GM12878 (cell line): ENCODE results near the gene IFI6. TPM values are rescaled to one million over a fixed set of nuclear protein-coding genes. Genes with fewer than 3 reads are reported as not detected.

ENCODE experiments used
- ATF7 ChIP-seq: fragments of 450-650 bp; IDR thresholded peaks from 2 replicates; pipeline ENCODE4 v1.6.1; 2016; ENCODE audit warnings: low read depth, mild to moderate bottlenecking
- BMI1 ChIP-seq: fragments of 450-650 bp; IDR thresholded peaks from 2 replicates; pipeline ENCODE4 v1.6.1; 2016; ENCODE audit warnings: mild to moderate bottlenecking, moderate library complexity, borderline replicate concordance
- BRCA1 ChIP-seq: IDR thresholded peaks from 2 replicates; pipeline ENCODE4 v1.6.1; 2011; ENCODE audit warnings: low read depth, low read length, improper control_type of control experiment
- EED ChIP-seq: sonication (generic); IDR thresholded peaks from 2 replicates; pipeline ENCODE4 v1.6.1; 2016; ENCODE audit warnings: antibody characterized with exemption, low read depth
- HDGF ChIP-seq: fragments of 450-650 bp; IDR thresholded peaks from 2 replicates; pipeline ENCODE4 v1.6.1; 2016; ENCODE audit warnings: antibody characterized with exemption
- SMAD1 ChIP-seq: fragments of 450-650 bp; IDR thresholded peaks from 2 replicates; pipeline ENCODE4 v1.6.1; 2018; ENCODE audit warnings: mild to moderate bottlenecking, low read depth; ENCODE audit not compliant: partially characterized antibody
- YBX1 ChIP-seq: fragments of 450-650 bp; IDR thresholded peaks from 2 replicates; pipeline ENCODE4 v1.6.1; 2016; ENCODE audit warnings: antibody characterized with exemption
- ZNF274 ChIP-seq: IDR thresholded peaks from one replicate; pipeline ENCODE4 v1.8.0; 2011; ENCODE audit not compliant: insufficient read length, insufficient read depth
- polyA plus RNA-seq, 11 experiments: library from polyadenylated mRNA; depleted of rRNA in 4 of 11; unstranded in 6 of 11; stranded (reverse) in 5 of 11; fragments of >200 nt; fragmentation: Nextera tagmentation in 4 of 11; fragmentation: Illumina TruSeq in 1 of 11; extraction: Ambion mirVana in 4 of 11; extraction: Trizol in 1 of 11; gene quantifications; 1 replicate in 1 of 11; 2 replicates in 10 of 11; pipeline versions ENCODE4 v1.2.1 to v1.2.3, GENCODE V29; 2011 to 2016; ENCODE audit warnings: inconsistent platforms in 2 of 11, missing spikeins in 2 of 11, low read depth in 1 of 11
- total RNA-seq, 4 experiments: library from RNA; depleted of rRNA in 3 of 4; stranded (reverse); fragments of >200 nt in 3 of 4; fragmentation: Illumina TruSeq in 1 of 4; extraction: Trizol in 1 of 4; gene quantifications; 2 replicates each; pipeline versions ENCODE4 v1.2.1 to v1.2.3, GENCODE V29; 2013 to 2021
- TF ChIP-seq, protein P1 (sequence below): IDR thresholded peaks from 2 replicates; pipeline ENCODE4 v1.6.1; 2011; ENCODE audit warnings: mild to moderate bottlenecking, low read depth, low read length, moderate library complexity; ENCODE audit not compliant: insufficient replicate concordance

IFI6 gene
- total and polyA plus RNA-seq, 10 of the 15 experiments (the other 5 are each of a cell fraction or from before 2014, with no cell fraction given) = 5.6 to 123 (median 69.0) TPM

DNA sequence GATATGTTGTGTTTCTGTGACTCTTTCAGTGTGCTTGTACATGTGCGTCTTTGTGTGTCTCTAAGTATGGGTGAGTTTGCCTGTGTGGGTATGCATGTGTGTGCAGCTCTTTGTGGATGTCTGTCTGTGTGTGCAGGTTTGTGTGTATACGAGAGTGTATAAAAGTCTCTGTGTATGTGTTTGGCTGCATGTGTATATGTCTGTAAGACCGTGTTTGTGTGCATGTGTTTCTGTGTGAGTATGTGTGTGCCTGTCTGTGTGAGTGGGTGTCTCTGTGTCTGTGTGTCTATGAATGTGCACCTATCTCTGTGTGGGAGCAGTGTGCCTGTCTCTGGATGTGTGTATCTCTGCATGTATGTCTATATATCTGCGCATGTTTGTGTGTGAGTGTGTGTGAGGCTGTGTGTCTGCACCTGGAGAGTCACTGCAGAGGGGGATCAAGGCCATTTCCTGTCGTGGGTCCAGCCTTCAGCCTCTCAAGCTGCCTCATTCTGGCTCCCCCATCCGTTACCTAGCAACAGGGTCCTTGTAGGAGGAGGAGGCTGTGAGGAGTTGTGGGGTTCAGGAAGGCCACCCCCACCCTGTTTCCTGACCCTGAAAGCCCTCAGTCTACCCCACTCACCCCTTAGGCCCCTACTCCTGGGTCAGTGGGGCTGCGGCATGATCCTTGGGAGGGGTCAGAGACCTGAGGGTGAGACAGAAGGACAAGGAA, 47.4 kb downstream of the IFI6 start (continued):
- TF ChIP-seq, protein P1, sequence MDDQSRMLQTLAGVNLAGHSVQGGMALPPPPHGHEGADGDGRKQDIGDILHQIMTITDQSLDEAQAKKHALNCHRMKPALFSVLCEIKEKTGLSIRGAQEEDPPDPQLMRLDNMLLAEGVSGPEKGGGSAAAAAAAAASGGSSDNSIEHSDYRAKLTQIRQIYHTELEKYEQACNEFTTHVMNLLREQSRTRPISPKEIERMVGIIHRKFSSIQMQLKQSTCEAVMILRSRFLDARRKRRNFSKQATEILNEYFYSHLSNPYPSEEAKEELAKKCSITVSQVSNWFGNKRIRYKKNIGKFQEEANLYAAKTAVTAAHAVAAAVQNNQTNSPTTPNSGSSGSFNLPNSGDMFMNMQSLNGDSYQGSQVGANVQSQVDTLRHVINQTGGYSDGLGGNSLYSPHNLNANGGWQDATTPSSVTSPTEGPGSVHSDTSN = peak; percentile 10
- TF ChIP-seq BRCA1 (no peak), ATF7 (no peak), ZNF274 (no peak), SMAD1 (peak; percentile 25), EED (0 out of 2 replicates have a peak, but pooled peaks have one; percentile 10), HDGF (peak; percentile 99), YBX1 (peak; percentile 83; the same call in 1 of the 2 replicates), BMI1 (peak; percentile 97)
